Smooth muscle cell (in vitro differentiated cells): ENCODE results near the gene TBL1X. TPM values are rescaled to one million over a fixed set of nuclear protein-coding genes. Genes with fewer than 3 reads are reported as not detected.

Experiments used
- DNase-seq: peaks from one replicate; lab custom pipeline; 2025; ENCODE audit not compliant: unreplicated experiment; lab: John Stamatoyannopoulos, UW
- H2AFZ ChIP-seq: fragments of 200-600 bp; sonication (generic); 2 replicates; pipeline ENCODE4 v1.6.0; 2016; ENCODE audit warnings: antibody characterized with exemption, low read depth, mild to moderate bottlenecking
- H3F3A ChIP-seq: fragments of 200-600 bp; sonication (generic); 2 replicates; pipeline ENCODE4 v1.6.0; 2017; ENCODE audit warnings: antibody characterized with exemption, low read depth
- H3K27ac ChIP-seq: fragments of 200-600 bp; sonication (generic); 2 replicates; pipeline ENCODE4 v1.5.1; 2016; ENCODE audit warnings: low read depth, mild to moderate bottlenecking
- H3K27me3 ChIP-seq: fragments of 200-600 bp; sonication (generic); 2 replicates; pipeline ENCODE4 v1.6.1; 2016; ENCODE audit warnings: low read depth, mild to moderate bottlenecking
- H3K36me3 ChIP-seq: fragments of 200-600 bp; sonication (generic); 2 replicates; pipeline ENCODE4 v1.5.1; 2016; ENCODE audit warnings: low read depth
- H3K4me1 ChIP-seq: fragments of 200-600 bp; sonication (generic); 2 replicates; pipeline ENCODE4 v1.5.1; 2016; ENCODE audit warnings: low read depth
- H3K4me2 ChIP-seq: fragments of 200-600 bp; sonication (generic); 2 replicates; pipeline ENCODE4 v1.6.0; 2016; ENCODE audit warnings: mild to moderate bottlenecking
- H3K4me3 ChIP-seq: fragments of 200-600 bp; sonication (generic); 2 replicates; pipeline ENCODE4 v1.5.1; 2016; ENCODE audit warnings: mild to moderate bottlenecking
- H3K79me2 ChIP-seq: fragments of 200-600 bp; sonication (generic); 2 replicates; pipeline ENCODE4 v1.6.0; 2016; ENCODE audit warnings: low read depth, mild to moderate bottlenecking
- H3K9ac ChIP-seq: fragments of 200-600 bp; sonication (generic); 2 replicates; pipeline ENCODE4 v1.6.0; 2016; ENCODE audit warnings: low read depth
- H3K9me3 ChIP-seq: fragments of 200-600 bp; sonication (generic); replicated peaks from 2 replicates; pipeline ENCODE4 v1.5.1; 2016; ENCODE audit warnings: low read depth
- H4K20me1 ChIP-seq: fragments of 200-600 bp; sonication (generic); 2 replicates; pipeline ENCODE4 v1.6.0; 2016; ENCODE audit warnings: low read depth
- WGBS: methylation state at CpG from one replicate; pipeline ENCODE4 v1.1.7; 2016; ENCODE audit warnings: low lambda C conversion rate; 5-methylcytosine and 5-hydroxymethylcytosine counted together
- polyA plus RNA-seq: library from polyadenylated mRNA; unstranded; fragments of >200 nt; fragmentation: Nextera tagmentation; extraction: Ambion mirVana; gene quantifications from 2 replicates; pipeline ENCODE4 v1.2.1, GENCODE V29; 2016
- total RNA-seq: library from RNA; depleted of rRNA; stranded (reverse); fragments of >200 nt; gene quantifications from 2 replicates; pipeline ENCODE4 v1.2.3, GENCODE V29; 2014
- TF ChIP-seq, protein P1 (sequence below): fragments of 200-600 bp; sonication (generic); IDR thresholded peaks from 2 replicates; pipeline ENCODE4 v1.5.1; 2017; ENCODE audit warnings: borderline replicate concordance, mild to moderate bottlenecking, antibody characterized with exemption; ENCODE audit not compliant: insufficient read depth, poor library complexity, severe bottlenecking

TBL1X gene
- total and polyA plus RNA-seq, 2 experiments from 2014 or later = 9.0 to 9.8 TPM

DNA sequence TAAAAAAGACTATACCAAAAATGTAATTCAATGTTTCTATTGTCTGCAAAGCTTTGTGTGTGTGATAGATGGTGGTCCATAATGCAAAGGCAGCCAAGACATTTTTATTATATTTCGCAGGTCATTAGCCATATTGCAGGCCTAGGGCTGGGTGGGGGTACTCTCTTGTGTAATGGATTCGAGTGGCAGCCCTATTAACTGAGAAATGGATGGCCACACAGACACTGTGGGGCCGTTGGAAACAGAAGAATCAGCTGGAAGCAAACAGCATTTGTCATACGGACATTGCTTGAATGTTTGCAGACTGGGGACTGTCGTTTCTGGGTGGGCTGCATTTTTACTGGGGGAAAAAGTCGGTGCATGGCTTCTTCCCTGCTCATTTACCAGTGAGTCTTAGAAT lies 199.4 kb downstream of the TBL1X start:
- Histone ChIP-seq H3K27ac (no peak overlapping the region), H3K4me2 (no peak overlapping the region), H3K36me3 (no peaks in the 10 kb centered on the region), H2AFZ (no peak overlapping the region), H3K4me1 (no peaks in the 10 kb centered on the region), H3K4me3 (no peak overlapping the region), H3K9me3 (no peaks in the 10 kb centered on the region), H3K27me3 (no peaks in the 10 kb centered on the region), H3F3A (no peaks in the 10 kb centered on the region), H4K20me1 (no peaks in the 10 kb centered on the region), H3K79me2 (no peaks in the 10 kb centered on the region), H3K9ac (no peak overlapping the region)
- no peak for DNase-seq
- WGBS = 62% methylated on average over 6 of the region's 6 CpGs
- TF ChIP-seq, protein P1, sequence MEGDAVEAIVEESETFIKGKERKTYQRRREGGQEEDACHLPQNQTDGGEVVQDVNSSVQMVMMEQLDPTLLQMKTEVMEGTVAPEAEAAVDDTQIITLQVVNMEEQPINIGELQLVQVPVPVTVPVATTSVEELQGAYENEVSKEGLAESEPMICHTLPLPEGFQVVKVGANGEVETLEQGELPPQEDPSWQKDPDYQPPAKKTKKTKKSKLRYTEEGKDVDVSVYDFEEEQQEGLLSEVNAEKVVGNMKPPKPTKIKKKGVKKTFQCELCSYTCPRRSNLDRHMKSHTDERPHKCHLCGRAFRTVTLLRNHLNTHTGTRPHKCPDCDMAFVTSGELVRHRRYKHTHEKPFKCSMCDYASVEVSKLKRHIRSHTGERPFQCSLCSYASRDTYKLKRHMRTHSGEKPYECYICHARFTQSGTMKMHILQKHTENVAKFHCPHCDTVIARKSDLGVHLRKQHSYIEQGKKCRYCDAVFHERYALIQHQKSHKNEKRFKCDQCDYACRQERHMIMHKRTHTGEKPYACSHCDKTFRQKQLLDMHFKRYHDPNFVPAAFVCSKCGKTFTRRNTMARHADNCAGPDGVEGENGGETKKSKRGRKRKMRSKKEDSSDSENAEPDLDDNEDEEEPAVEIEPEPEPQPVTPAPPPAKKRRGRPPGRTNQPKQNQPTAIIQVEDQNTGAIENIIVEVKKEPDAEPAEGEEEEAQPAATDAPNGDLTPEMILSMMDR = no peak

DNA sequence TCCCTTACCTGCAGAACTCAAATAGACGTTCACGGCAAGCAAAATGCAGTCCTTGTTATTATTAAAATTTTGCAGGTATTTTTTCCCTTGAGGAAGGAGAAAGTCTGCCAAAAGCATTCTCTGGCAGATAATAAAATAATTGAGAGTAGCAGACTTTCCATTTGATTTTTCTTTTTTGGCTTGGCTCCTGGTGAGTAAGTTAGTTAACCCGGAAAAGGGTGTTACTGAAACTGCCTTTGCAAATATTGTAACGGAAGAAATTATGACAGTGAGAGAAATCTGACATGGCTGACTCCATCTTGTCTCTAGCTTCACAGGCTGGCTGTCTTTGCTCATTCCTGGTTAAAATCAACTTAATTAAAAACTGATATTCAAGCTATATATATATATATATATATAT lies 200.3 kb downstream of the TBL1X start:
- no peaks in the 10 kb centered on the region for H3K79me2 ChIP-seq
- no peak for DNase-seq
- TF ChIP-seq, protein P1 = no peak
- no peaks in the 10 kb centered on the region for H3F3A ChIP-seq
- WGBS = 88% methylated on average over 4 of the region's 4 CpGs
- no peak overlapping the region for H3K4me2 ChIP-seq
- no peaks in the 10 kb centered on the region for H3K4me1 ChIP-seq
- H2AFZ ChIP-seq = no peak overlapping the region
- H3K36me3 ChIP-seq = no peaks in the 10 kb centered on the region
- H3K27ac ChIP-seq = no peak overlapping the region
- H3K27me3 ChIP-seq = no peaks in the 10 kb centered on the region
- H3K4me3 ChIP-seq = no peak overlapping the region
- H3K9ac ChIP-seq = no peak overlapping the region
- H3K9me3 ChIP-seq = no peaks in the 10 kb centered on the region
- H4K20me1 ChIP-seq = no peaks in the 10 kb centered on the region

DNA sequence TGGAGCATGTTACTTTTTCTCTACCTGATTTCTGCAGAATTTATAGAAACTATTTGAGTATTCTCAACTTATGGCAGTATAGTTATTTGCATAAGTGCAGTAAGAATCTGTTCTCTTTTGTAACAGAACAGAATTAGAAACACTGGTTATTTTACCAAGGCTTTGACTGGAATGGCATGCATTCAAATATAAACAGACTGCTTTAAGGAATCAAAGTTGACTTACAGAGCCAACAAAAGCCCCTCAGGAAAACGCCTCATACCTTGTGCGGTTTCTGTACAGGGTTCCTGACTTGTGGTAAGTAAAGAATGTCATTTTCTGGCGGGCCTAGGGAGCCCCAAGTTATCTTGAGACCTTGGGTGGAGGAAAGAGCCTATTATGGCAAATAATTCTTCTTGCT lies 203.7 kb downstream of the TBL1X start:
- H3K4me2 ChIP-seq = peak overlapping the region; percentile 8

More for the DNA sequence above, 203.7 kb downstream of the TBL1X start:
- Histone ChIP-seq H3K27me3 (no peaks in the 10 kb centered on the region), H3K36me3 (no peaks in the 10 kb centered on the region), H3K4me3 (no peak overlapping the region), H2AFZ (no peak overlapping the region), H3K9ac (no peak overlapping the region), H3K27ac (peak overlapping the region; percentile 9), H3K4me1 (no peaks in the 10 kb centered on the region), H3K9me3 (no peaks in the 10 kb centered on the region), H4K20me1 (no peaks in the 10 kb centered on the region), H3F3A (no peaks in the 10 kb centered on the region), H3K79me2 (no peaks in the 10 kb centered on the region)
- TF ChIP-seq, protein P1 = no peak
- 20% methylated on average over 3 of the region's 3 CpGs for WGBS
- no peak for DNase-seq
